ENCODE measurements around the gene ADCK1. TPM values are rescaled to one million over a fixed set of nuclear protein-coding genes. Genes with fewer than 3 reads are reported as not detected.
"Not testable (repeated sequence)": the region's sequence is repeated elsewhere in the genome, so short reads cannot be mapped to it uniquely, and the experiment has no call there.

Gene ADCK1
- total and polyA plus RNA-seq, 5 donors: 5.5 to 11.8 (median 9.6) TPM

GRCh38 chr14:77882636-77883035 is 82.7 kb downstream of the ADCK1 start:
- WGBS: 39% methylated on average over 4 of the region's 4 CpGs
- intact Hi-C loops (cut with DNase I): no loop called here
- no peak overlapping the region for H3K4me3 ChIP-seq (ENCODE audit: low read length)
- H3K27ac ChIP-seq (ENCODE audit: low read length): no peak overlapping the region
- DNase-seq (peak in 2 of 3 donors; percentile 37 to 49), ATAC-seq (peak; percentile 79 to 86)
- H3K27me3 ChIP-seq (ENCODE audit: control insufficient read depth, insufficient read depth): no peaks in the 10 kb centered on the region
- H3K4me1 ChIP-seq (ENCODE audit: control insufficient read depth, insufficient read depth, low read length): peaks cover 5% of the 10 kb centered on the region
- no peaks in the 10 kb centered on the region for H3K9me3 ChIP-seq (ENCODE audit: control insufficient read depth, low read length)

GRCh38 chr14:77883131-77883846 is 83.4 kb downstream of the ADCK1 start:
- Histone ChIP-seq H3K4me3 (ENCODE audit: low read length) (no peak overlapping the region), H3K27ac (ENCODE audit: low read length) (no peak overlapping the region), H3K4me1 (ENCODE audit: control insufficient read depth, insufficient read depth, low read length) (peaks cover 5% of the 10 kb centered on the region), H3K9me3 (ENCODE audit: control insufficient read depth, low read length) (no peaks in the 10 kb centered on the region), H3K27me3 (ENCODE audit: control insufficient read depth, insufficient read depth) (no peaks in the 10 kb centered on the region)
- DNase-seq: no peak
- intact Hi-C loops (cut with DNase I): no loop called here
- ATAC-seq: no peak
- 66% methylated on average over 7 of the region's 7 CpGs for WGBS

GRCh38 chr14:77883847-77884238 is 83.9 kb downstream of the ADCK1 start:
- intact Hi-C loops (cut with DNase I): no loop called here
- Histone ChIP-seq H3K4me3 (ENCODE audit: low read length) (no peak overlapping the region), H3K27ac (ENCODE audit: low read length) (no peak overlapping the region), H3K27me3 (ENCODE audit: control insufficient read depth, insufficient read depth) (no peaks in the 10 kb centered on the region), H3K4me1 (ENCODE audit: control insufficient read depth, insufficient read depth, low read length) (peaks cover 5% of the 10 kb centered on the region), H3K9me3 (ENCODE audit: control insufficient read depth, low read length) (no peaks in the 10 kb centered on the region)
- ATAC-seq: no peak
- DNase-seq: no peak
- 87% methylated on average over 2 of the region's 2 CpGs for WGBS

- Histone ChIP-seq H3K27me3 (ENCODE audit: control insufficient read depth, insufficient read depth) (no peaks in the 10 kb centered on the region), H3K9me3 (ENCODE audit: control insufficient read depth, low read length) (no peaks in the 10 kb centered on the region), H3K27ac (ENCODE audit: low read length) (no peak overlapping the region), H3K4me1 (ENCODE audit: control insufficient read depth, insufficient read depth, low read length) (peaks cover 5% of the 10 kb centered on the region), H3K4me3 (ENCODE audit: low read length) (no peak overlapping the region)
- ATAC-seq (no peak), DNase-seq (no peak)
- intact Hi-C loops (cut with DNase I): no loop called here
- 90% methylated on average over 3 of the region's 3 CpGs for WGBS
Measured at GRCh38 chr14:77885367-77885766, 85.5 kb downstream of the ADCK1 start.

- Histone ChIP-seq H3K4me3 (ENCODE audit: low read length) (no peak overlapping the region), H3K27ac (ENCODE audit: low read length) (no peak overlapping the region), H3K9me3 (ENCODE audit: control insufficient read depth, low read length) (no peaks in the 10 kb centered on the region), H3K27me3 (ENCODE audit: control insufficient read depth, insufficient read depth) (no peaks in the 10 kb centered on the region), H3K4me1 (ENCODE audit: control insufficient read depth, insufficient read depth, low read length) (peaks cover 5% of the 10 kb centered on the region)
- no peak for DNase-seq
- ATAC-seq: no peak
- intact Hi-C loops (cut with DNase I): no loop called here
- WGBS: 94% methylated on average over 3 of the region's 3 CpGs
Measured at GRCh38 chr14:77886010-77886409, 86.1 kb downstream of the ADCK1 start.

GRCh38 chr14:77888903-77889302 is 89.0 kb downstream of the ADCK1 start:
- DNase-seq; H3K9me3 ChIP-seq (ENCODE audit: control insufficient read depth, low read length); H3K4me3 ChIP-seq (ENCODE audit: low read length); ATAC-seq; H3K4me1 ChIP-seq (ENCODE audit: control insufficient read depth, insufficient read depth, low read length); H3K27ac ChIP-seq (ENCODE audit: low read length); intact Hi-C loops (cut with DNase I); H3K27me3 ChIP-seq (ENCODE audit: control insufficient read depth, insufficient read depth): not testable (repeated sequence)
- 97% methylated on average over 3 of the region's 3 CpGs for WGBS

- no peaks in the 10 kb centered on the region for H3K4me1 ChIP-seq (ENCODE audit: control insufficient read depth, insufficient read depth, low read length)
- intact Hi-C loops (cut with DNase I): no loop called here
- no peak overlapping the region for H3K4me3 ChIP-seq (ENCODE audit: low read length)
- ATAC-seq (peak in 1 of 2 donors; percentile 41), DNase-seq (peak in 1 of 3 donors; percentile 39)
- no peaks in the 10 kb centered on the region for H3K27me3 ChIP-seq (ENCODE audit: control insufficient read depth, insufficient read depth)
- WGBS: 86% methylated on average over 3 of the region's 3 CpGs
- no peak overlapping the region for H3K27ac ChIP-seq (ENCODE audit: low read length)
- no peaks in the 10 kb centered on the region for H3K9me3 ChIP-seq (ENCODE audit: control insufficient read depth, low read length)
Measured at GRCh38 chr14:77889971-77890442, 90.1 kb downstream of the ADCK1 start.

- Histone ChIP-seq H3K9me3 (ENCODE audit: control insufficient read depth, low read length) (no peaks in the 10 kb centered on the region), H3K4me3 (ENCODE audit: low read length) (no peak overlapping the region), H3K4me1 (ENCODE audit: control insufficient read depth, insufficient read depth, low read length) (no peaks in the 10 kb centered on the region), H3K27me3 (ENCODE audit: control insufficient read depth, insufficient read depth) (no peaks in the 10 kb centered on the region), H3K27ac (ENCODE audit: low read length) (no peak overlapping the region)
- ATAC-seq (no peak), DNase-seq (no peak)
- WGBS: 92% methylated on average over 4 of the region's 4 CpGs
- intact Hi-C loops (cut with DNase I): no loop called here
Measured at GRCh38 chr14:77890873-77891272, 91.0 kb downstream of the ADCK1 start.

- H3K27me3 ChIP-seq (ENCODE audit: control insufficient read depth, insufficient read depth): no peaks in the 10 kb centered on the region
- DNase-seq (no peak), ATAC-seq (peak; percentile 76 to 79)
- WGBS: 60% methylated on average over 4 of the region's 4 CpGs
- intact Hi-C loops (cut with DNase I): no loop called here
- no peak overlapping the region for H3K4me3 ChIP-seq (ENCODE audit: low read length)
- no peaks in the 10 kb centered on the region for H3K4me1 ChIP-seq (ENCODE audit: control insufficient read depth, insufficient read depth, low read length)
- no peak overlapping the region for H3K27ac ChIP-seq (ENCODE audit: low read length)
- H3K9me3 ChIP-seq (ENCODE audit: control insufficient read depth, low read length): no peaks in the 10 kb centered on the region
Measured at GRCh38 chr14:77892381-77892871, 92.5 kb downstream of the ADCK1 start.

GRCh38 chr14:77892890-77893484 is 93.1 kb downstream of the ADCK1 start:
- Histone ChIP-seq H3K27me3 (ENCODE audit: control insufficient read depth, insufficient read depth) (no peaks in the 10 kb centered on the region), H3K9me3 (ENCODE audit: control insufficient read depth, low read length) (no peaks in the 10 kb centered on the region), H3K4me3 (ENCODE audit: low read length) (no peak overlapping the region), H3K4me1 (ENCODE audit: control insufficient read depth, insufficient read depth, low read length) (no peaks in the 10 kb centered on the region), H3K27ac (ENCODE audit: low read length) (no peak overlapping the region)
- intact Hi-C loops (cut with DNase I): no loop called here
- DNase-seq: no peak
- 96% methylated on average over 5 of the region's 5 CpGs for WGBS
- ATAC-seq: no peak

- ATAC-seq (no peak), DNase-seq (no peak)
- Histone ChIP-seq H3K4me3 (ENCODE audit: low read length) (no peak overlapping the region), H3K27ac (ENCODE audit: low read length) (no peak overlapping the region), H3K9me3 (ENCODE audit: control insufficient read depth, low read length) (no peaks in the 10 kb centered on the region), H3K27me3 (ENCODE audit: control insufficient read depth, insufficient read depth) (no peaks in the 10 kb centered on the region), H3K4me1 (ENCODE audit: control insufficient read depth, insufficient read depth, low read length) (no peaks in the 10 kb centered on the region)
- WGBS: 67% methylated on average over 2 of the region's 2 CpGs
- intact Hi-C loops (cut with DNase I): no loop called here
Measured at GRCh38 chr14:77897374-77897773, 97.5 kb downstream of the ADCK1 start.

All from right cardiac atrium (tissue), 5 donors.